OCI-LY1 (cell line): ENCODE results near the gene PRMT5.

ENCODE experiments used
- H2AFZ ChIP-seq: fragments of 200-600 bp; sonication (generic), shearing (Covaris generic); 2 replicates; pipeline ENCODE4 v1.6.0; 2014; ENCODE audit warnings: antibody characterized with exemption, mild to moderate bottlenecking, low read length
- H3F3A ChIP-seq: fragments of 200-600 bp; sonication (generic), shearing (Covaris generic); 2 replicates; pipeline ENCODE4 v1.6.0; 2014; ENCODE audit warnings: mild to moderate bottlenecking, antibody characterized with exemption, low read length, moderate library complexity; ENCODE audit not compliant: insufficient read depth
- H3K27ac ChIP-seq: fragments of 200-600 bp; sonication (generic); 2 replicates; pipeline ENCODE4 v1.5.1; 2014; ENCODE audit warnings: low read length, mixed run types, mild to moderate bottlenecking, low read depth; ENCODE audit not compliant: poor library complexity, severe bottlenecking
- H3K27me3 ChIP-seq: fragments of 200-600 bp; sonication (generic); 2 replicates; pipeline ENCODE4 v1.6.0; 2014; ENCODE audit warnings: antibody characterized with exemption, mild to moderate bottlenecking, low read length, moderate library complexity; ENCODE audit not compliant: insufficient read depth
- H3K36me3 ChIP-seq: fragments of 200-600 bp; sonication (generic); 2 replicates; pipeline ENCODE4 v1.6.1; 2014; ENCODE audit warnings: mild to moderate bottlenecking, antibody characterized with exemption, low read length, moderate library complexity, mixed read lengths; ENCODE audit not compliant: insufficient read depth
- H3K4me1 ChIP-seq: fragments of 200-600 bp; sonication (generic); 2 replicates; pipeline ENCODE4 v1.5.1; 2014; ENCODE audit warnings: mild to moderate bottlenecking, low read length, moderate library complexity; ENCODE audit not compliant: insufficient read depth, severe bottlenecking
- H3K4me2 ChIP-seq: fragments of 200-600 bp; sonication (generic), shearing (Covaris generic); 2 replicates; pipeline ENCODE4 v1.6.1; 2014; ENCODE audit warnings: low read length
- H3K4me3 ChIP-seq: fragments of 200-600 bp; sonication (generic); 2 replicates; pipeline ENCODE4 v1.5.1; 2014; ENCODE audit warnings: low read length, low read depth, mild to moderate bottlenecking, mixed read lengths; ENCODE audit not compliant: poor library complexity, severe bottlenecking
- H3K79me2 ChIP-seq: fragments of 200-600 bp; shearing (Covaris generic); 2 replicates; pipeline ENCODE4 v1.6.1; 2016; ENCODE audit warnings: mixed run types, low read length, mixed read lengths; ENCODE audit not compliant: insufficient read depth
- H3K9ac ChIP-seq: fragments of 200-600 bp; sonication (generic), shearing (Covaris generic); 2 replicates; pipeline ENCODE4 v1.6.1; 2014; ENCODE audit warnings: mild to moderate bottlenecking, low read length, mixed read lengths
- H3K9me2 ChIP-seq: fragments of 200-600 bp; sonication (generic), shearing (Covaris generic); 2 replicates; pipeline ENCODE4 v1.6.1; 2014; ENCODE audit warnings: low read depth, mild to moderate bottlenecking, low read length, mixed read lengths
- H3K9me3 ChIP-seq: fragments of 200-600 bp; shearing (Covaris generic); 2 replicates; pipeline ENCODE4 v1.6.1; 2014; ENCODE audit warnings: low read length, mixed read lengths
- H4K20me1 ChIP-seq: fragments of 200-600 bp; sonication (generic), shearing (Covaris generic); 2 replicates; pipeline ENCODE4 v1.6.0; 2016; ENCODE audit warnings: mild to moderate bottlenecking, low read length; ENCODE audit not compliant: insufficient read depth
- EZH2 ChIP-seq: fragments of 200-600 bp; sonication (generic), shearing (Covaris generic); IDR thresholded peaks from 2 replicates; pipeline ENCODE4 v1.8.0; 2017; ENCODE audit warnings: borderline replicate concordance, mixed run types, mild to moderate bottlenecking, antibody characterized with exemption, low read length, moderate library complexity, mixed read lengths
- TF ChIP-seq, protein P1 (sequence below): fragments of 200-600 bp; sonication (generic), shearing (Covaris generic); IDR thresholded peaks from 2 replicates; pipeline ENCODE4 v1.5.1; 2017; ENCODE audit warnings: mild to moderate bottlenecking, antibody characterized with exemption, low read length, moderate library complexity, mixed read lengths

PRMT5 gene

DNA sequence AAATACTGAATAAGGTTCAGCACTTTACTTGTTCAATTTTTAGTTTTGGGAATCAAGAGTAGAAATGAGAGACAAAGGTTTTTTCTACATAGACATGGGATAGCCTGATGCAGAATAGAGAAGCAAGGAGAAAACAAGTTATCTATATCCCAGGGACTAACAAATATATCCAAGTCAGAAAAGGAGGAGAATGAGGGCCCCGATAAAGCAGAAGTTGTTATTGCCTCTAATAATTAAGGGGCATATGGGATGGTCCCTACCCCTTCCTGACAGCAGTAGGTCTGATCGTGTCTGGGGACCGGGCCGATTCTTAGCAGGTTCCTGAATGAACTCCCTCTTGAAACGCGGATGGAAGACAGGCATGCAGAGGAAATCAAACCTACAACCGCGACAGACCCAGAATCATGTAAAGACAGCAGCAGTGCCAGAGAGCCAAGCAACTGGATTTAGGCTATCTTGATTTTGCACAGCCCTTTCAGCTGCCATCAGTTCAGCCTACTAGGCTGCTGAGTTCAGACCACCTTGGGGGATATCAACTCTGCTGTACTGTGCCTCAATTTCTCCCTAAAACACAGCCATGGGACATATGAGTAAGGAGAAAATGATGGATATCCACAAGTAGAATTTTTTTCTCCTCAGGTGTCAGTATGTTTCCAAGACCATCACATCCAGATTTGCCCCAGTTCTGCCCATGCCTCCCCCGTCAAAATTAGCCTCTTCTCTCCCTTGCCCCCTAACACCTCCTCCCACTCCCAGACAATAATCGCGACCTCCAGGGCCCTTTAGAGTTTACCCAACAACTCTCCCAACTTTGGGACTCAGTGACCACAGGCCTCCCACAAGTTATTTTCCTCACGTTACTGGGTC lies 706 bp downstream of the PRMT5 start:
- peak overlapping the region; percentile 59 for H3K27ac ChIP-seq
- H3K9me3 ChIP-seq, result no peaks in the 10 kb centered on the region
- H3K9ac ChIP-seq, result peak overlapping the region; percentile 96
- H3K79me2 ChIP-seq, result peaks cover 12% of the 10 kb centered on the region
- H4K20me1 ChIP-seq, result no peaks in the 10 kb centered on the region
- no peaks in the 10 kb centered on the region for H3F3A ChIP-seq
- H3K4me2 ChIP-seq, result peak overlapping the region; percentile 91
- H3K4me3 ChIP-seq, result peak overlapping the region; percentile 97
- no peaks in the 10 kb centered on the region for H3K9me2 ChIP-seq
- TF ChIP-seq, protein P1, sequence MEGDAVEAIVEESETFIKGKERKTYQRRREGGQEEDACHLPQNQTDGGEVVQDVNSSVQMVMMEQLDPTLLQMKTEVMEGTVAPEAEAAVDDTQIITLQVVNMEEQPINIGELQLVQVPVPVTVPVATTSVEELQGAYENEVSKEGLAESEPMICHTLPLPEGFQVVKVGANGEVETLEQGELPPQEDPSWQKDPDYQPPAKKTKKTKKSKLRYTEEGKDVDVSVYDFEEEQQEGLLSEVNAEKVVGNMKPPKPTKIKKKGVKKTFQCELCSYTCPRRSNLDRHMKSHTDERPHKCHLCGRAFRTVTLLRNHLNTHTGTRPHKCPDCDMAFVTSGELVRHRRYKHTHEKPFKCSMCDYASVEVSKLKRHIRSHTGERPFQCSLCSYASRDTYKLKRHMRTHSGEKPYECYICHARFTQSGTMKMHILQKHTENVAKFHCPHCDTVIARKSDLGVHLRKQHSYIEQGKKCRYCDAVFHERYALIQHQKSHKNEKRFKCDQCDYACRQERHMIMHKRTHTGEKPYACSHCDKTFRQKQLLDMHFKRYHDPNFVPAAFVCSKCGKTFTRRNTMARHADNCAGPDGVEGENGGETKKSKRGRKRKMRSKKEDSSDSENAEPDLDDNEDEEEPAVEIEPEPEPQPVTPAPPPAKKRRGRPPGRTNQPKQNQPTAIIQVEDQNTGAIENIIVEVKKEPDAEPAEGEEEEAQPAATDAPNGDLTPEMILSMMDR, result no peak
- no peak for TF ChIP-seq EZH2
- H3K36me3 ChIP-seq, result peaks cover 37% of the 10 kb centered on the region
- H3K27me3 ChIP-seq, result no peaks in the 10 kb centered on the region
- H2AFZ ChIP-seq, result no peak overlapping the region
- H3K4me1 ChIP-seq, result peaks cover 36% of the 10 kb centered on the region

DNA sequence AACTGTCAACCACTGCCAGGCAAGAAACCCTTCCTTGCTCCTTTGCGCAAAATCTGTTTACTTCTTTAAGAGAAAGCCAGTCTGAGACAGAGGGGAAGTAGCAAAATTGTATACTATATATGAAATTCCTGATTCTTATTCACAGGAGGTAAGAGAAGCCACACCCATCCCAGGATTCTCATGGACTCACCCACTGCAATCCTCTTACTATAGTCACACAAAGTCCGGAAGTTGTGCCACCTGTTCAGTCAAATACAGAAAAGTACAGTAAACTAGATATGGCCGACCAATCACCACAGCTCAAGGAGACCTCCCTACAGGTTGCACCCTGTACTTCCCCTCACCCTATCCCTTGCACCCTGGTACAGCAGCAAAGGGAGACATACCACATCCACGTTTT lies 2.9 kb downstream of the PRMT5 start:
- no peak overlapping the region for H2AFZ ChIP-seq
- peaks cover 36% of the 10 kb centered on the region for H3K4me1 ChIP-seq
- no peaks in the 10 kb centered on the region for H3K9me3 ChIP-seq
- peaks cover 55% of the 10 kb centered on the region for H3K36me3 ChIP-seq
- H3K27me3 ChIP-seq, result no peaks in the 10 kb centered on the region
- TF ChIP-seq, protein P1, result no peak
- TF ChIP-seq EZH2, result no peak
- peaks cover 12% of the 10 kb centered on the region for H3K79me2 ChIP-seq
- no peaks in the 10 kb centered on the region for H4K20me1 ChIP-seq
- no peaks in the 10 kb centered on the region for H3K9me2 ChIP-seq
- H3K4me3 ChIP-seq, result peak overlapping the region; percentile 97
- H3K27ac ChIP-seq, result peak overlapping the region; percentile 38
- no peak overlapping the region; the same call in 1 of the 2 replicates for H3K9ac ChIP-seq
- H3K4me2 ChIP-seq, result peak overlapping the region; percentile 91; the same call in 1 of the 2 replicates
- H3F3A ChIP-seq, result no peaks in the 10 kb centered on the region

DNA sequence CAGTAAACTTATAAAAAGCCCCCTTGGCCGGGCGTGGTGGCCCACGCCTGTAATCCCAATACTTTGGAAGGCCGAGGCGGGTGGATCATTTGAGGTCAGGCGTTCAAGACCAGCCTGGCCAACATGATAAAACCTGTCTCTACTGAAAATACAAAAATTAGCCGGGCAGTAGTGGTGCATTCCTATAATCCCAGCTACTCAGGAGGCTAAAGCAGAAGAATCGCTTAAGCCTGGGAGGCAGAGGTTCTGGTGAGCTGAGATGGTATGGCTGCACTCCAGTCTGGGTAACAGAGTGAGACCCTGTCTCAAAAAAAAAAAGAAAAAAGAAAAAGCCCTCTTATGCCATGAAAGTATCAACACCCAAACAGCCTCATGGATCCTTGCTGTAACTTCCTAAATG lies 3.7 kb downstream of the PRMT5 start:
- Histone ChIP-seq H4K20me1 (no peaks in the 10 kb centered on the region), H2AFZ (no peak overlapping the region), H3K4me2 (no peak overlapping the region), H3K27ac (no peak overlapping the region), H3K9ac (no peak overlapping the region), H3K9me2 (no peaks in the 10 kb centered on the region), H3K36me3 (peaks cover 63% of the 10 kb centered on the region), H3K4me3 (no peak overlapping the region), H3K79me2 (peaks cover 12% of the 10 kb centered on the region), H3F3A (no peaks in the 10 kb centered on the region), H3K9me3 (no peaks in the 10 kb centered on the region), H3K27me3 (no peaks in the 10 kb centered on the region), H3K4me1 (peaks cover 36% of the 10 kb centered on the region)
- no peak for TF ChIP-seq EZH2
